Ishikawa (cell line): Measurements from ENCODE around the gene HRG.

Source experiments
- CEBPB ChIP-seq: IDR thresholded peaks from 2 replicates; pipeline ENCODE4 v1.6.1; 2012
- CREB1 ChIP-seq: IDR thresholded peaks from 2 replicates; pipeline ENCODE4 v1.6.1; 2012; ENCODE audit warnings: low read depth

DNA sequence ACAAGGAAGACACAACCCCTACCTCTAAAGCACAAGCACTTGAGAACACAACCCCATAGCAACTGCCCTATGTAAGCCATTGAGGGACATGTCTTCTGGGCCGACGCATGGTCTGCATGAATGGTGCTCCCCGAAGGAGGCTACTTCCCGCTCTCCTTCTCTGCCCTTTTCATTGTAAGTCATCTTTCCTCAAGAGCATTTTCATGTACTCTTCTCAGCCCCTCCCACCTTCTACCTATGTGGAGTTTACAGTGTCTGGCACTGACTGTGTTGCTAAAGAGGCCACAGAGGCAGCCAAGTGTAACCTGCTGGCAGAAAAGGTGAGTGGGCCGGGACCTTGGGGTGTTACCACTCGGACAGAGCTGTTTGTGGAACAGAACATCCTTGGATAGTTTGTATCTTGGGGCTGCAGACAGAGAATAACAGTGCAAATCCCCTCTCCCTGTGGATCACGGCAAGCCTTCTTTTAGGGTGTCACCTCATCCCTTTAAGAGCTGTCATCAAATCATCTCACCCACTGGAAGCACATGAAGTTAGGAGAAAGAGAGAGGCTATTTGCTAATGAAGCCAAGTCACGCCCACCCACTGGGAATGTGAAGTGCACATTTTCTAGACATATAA is 47.4 kb upstream of the HRG start:
- TF ChIP-seq CREB1: no peak
- TF ChIP-seq CEBPB: peak; percentile 46
